Tibial nerve (tissue), 4 donors: ENCODE results near the gene UGT1A3. TPM values are rescaled to one million over a fixed set of nuclear protein-coding genes. Genes with fewer than 3 reads are reported as not detected.

Experiments used
- DNase-seq, 2 donors: peaks; one replicate each; pipeline ENCODE4 v3.0.0-alpha.2; 2019; ENCODE audit warnings: low spot score in 2 of 2
- H3K27ac ChIP-seq, 4 donors: fragments of 200-600 bp; sonication (generic) in 3 of 4; one replicate each; pipeline ENCODE4 v1.5.1; 2017 to 2019; ENCODE audit warnings: mild to moderate bottlenecking in 1 of 4
- H3K27me3 ChIP-seq, 2 donors: fragments of 200-600 bp; sonication (generic) in 1 of 2; one replicate each; pipeline versions ENCODE4 v1.5.1 to v1.6.0; 2017 to 2019
- H3K36me3 ChIP-seq, 3 donors: fragments of 200-600 bp; sonication (generic); one replicate each; pipeline ENCODE4 v1.5.1; 2018 to 2019
- H3K4me1 ChIP-seq, 4 donors: fragments of 200-600 bp; sonication (generic) in 3 of 4; one replicate each; pipeline ENCODE4 v1.5.1; 2017 to 2019
- H3K4me3 ChIP-seq, 4 donors: fragments of 200-600 bp; sonication (generic) in 3 of 4; one replicate each; pipeline ENCODE4 v1.5.1; 2017 to 2019; ENCODE audit warnings: mild to moderate bottlenecking in 1 of 4, moderate library complexity in 1 of 4
- H3K9me3 ChIP-seq, 4 donors: fragments of 200-600 bp; sonication (generic) in 3 of 4; one replicate each; pipeline ENCODE4 v1.5.1; 2017 to 2019
- CTCF ChIP-seq, 5 experiments: fragments of 200-600 bp in 3 of 5; fragments of 450-650 bp in 2 of 5; sonication (generic) in 3 of 5; IDR thresholded peaks; one replicate each; pipeline ENCODE4 v1.5.1; 2016 to 2019; ENCODE audit warnings: antibody characterized with exemption in 5 of 5, mild to moderate bottlenecking in 3 of 5, moderate library complexity in 2 of 5
- EP300 ChIP-seq, 2 donors: sonication (generic); formaldehyde crosslinking; IDR thresholded peaks; one replicate each; pipeline ENCODE4 v1.6.1; 2017; ENCODE audit warnings: antibody characterized with exemption in 2 of 2, mild to moderate bottlenecking in 1 of 2
- POLR2A ChIP-seq, 2 donors: fragments of 450-650 bp; IDR thresholded peaks; one replicate each; pipeline ENCODE4 v1.6.1; 2017; ENCODE audit warnings: antibody characterized with exemption in 2 of 2, mild to moderate bottlenecking in 2 of 2, moderate library complexity in 2 of 2
- WGBS, 2 donors: methylation state at CpG; one replicate each; pipeline ENCODE4 v1.1.5; 2018; 5-methylcytosine and 5-hydroxymethylcytosine counted together
- total RNA-seq, 4 donors: library from RNA; depleted of rRNA; stranded (reverse); fragments of >200 nt; gene quantifications; one replicate each; pipeline ENCODE4 v1.1.0, GENCODE V29; 2016

The UGT1A3 gene
- total RNA-seq, 4 donors from 2014 or later: not detected

- Histone ChIP-seq H3K4me3 (no peak overlapping the region), H3K27ac (no peak overlapping the region), H3K4me1 (no peaks in the 10 kb centered on the region), H3K9me3 (peaks cover 0 to 4% (median 0%) of the 10 kb centered on the region in 4 donors), H3K27me3 (no peaks in the 10 kb centered on the region), H3K36me3 (no peaks in the 10 kb centered on the region)
- TF ChIP-seq CTCF (IDR thresholded peaks at IDR 0.05): no peak
- no peak for TF ChIP-seq POLR2A (IDR thresholded peaks at IDR 0.05)
- TF ChIP-seq EP300 (IDR thresholded peaks at IDR 0.05): no peak
- DNase-seq: no peak
- 80 to 84% methylated on average over 9 of the region's 9 CpGs for WGBS, 2 donors
These were observed 63.1 kb downstream of the UGT1A3 start for GRCh38 chr2:233791883-233792329.

DNA sequence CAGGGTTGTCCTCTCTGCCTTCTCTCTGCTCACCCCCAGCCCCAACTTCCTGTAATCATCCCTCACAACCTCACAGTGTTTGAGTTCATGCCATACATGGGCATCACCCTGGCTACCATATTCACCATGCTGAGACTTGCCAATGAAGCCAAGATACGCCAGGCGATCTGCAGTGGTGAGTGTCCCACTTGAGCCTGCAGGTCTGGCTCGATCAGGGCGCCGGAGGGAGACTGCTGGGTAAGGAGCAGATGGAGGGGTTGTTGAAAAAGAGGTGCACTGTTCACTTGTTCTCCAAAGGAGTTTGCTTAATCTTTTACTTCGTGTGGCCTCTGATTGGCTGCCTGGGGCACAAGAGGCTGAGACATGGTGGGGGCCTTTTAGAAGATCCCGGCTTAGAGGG is 63.9 kb downstream of the UGT1A3 start:
- TF ChIP-seq CTCF (IDR thresholded peaks at IDR 0.05): no peak
- TF ChIP-seq EP300 (IDR thresholded peaks at IDR 0.05): no peak
- TF ChIP-seq POLR2A (IDR thresholded peaks at IDR 0.05): no peak
- Histone ChIP-seq H3K9me3 (peaks cover 0 to 4% (median 0%) of the 10 kb centered on the region in 4 donors), H3K27me3 (no peaks in the 10 kb centered on the region), H3K27ac (no peak overlapping the region), H3K36me3 (no peaks in the 10 kb centered on the region), H3K4me1 (no peaks in the 10 kb centered on the region), H3K4me3 (no peak overlapping the region)
- WGBS, 2 donors: 88 to 94% methylated on average over 7 of the region's 7 CpGs
- DNase-seq: no peak

- Histone ChIP-seq H3K4me3 (no peak overlapping the region), H3K4me1 (no peaks in the 10 kb centered on the region), H3K9me3 (peaks cover 0 to 4% (median 0%) of the 10 kb centered on the region in 4 donors), H3K27me3 (no peaks in the 10 kb centered on the region), H3K27ac (no peak overlapping the region), H3K36me3 (no peaks in the 10 kb centered on the region)
- WGBS, 2 donors: 69 to 83% methylated on average over 13 to 17 of the region's 18 CpGs
- TF ChIP-seq CTCF (IDR thresholded peaks at IDR 0.05) (no peak), POLR2A (IDR thresholded peaks at IDR 0.05) (no peak), EP300 (IDR thresholded peaks at IDR 0.05) (no peak)
- no peak for DNase-seq
These were observed 64.8 kb downstream of the UGT1A3 start for GRCh38 chr2:233793465-233794127.

DNA sequence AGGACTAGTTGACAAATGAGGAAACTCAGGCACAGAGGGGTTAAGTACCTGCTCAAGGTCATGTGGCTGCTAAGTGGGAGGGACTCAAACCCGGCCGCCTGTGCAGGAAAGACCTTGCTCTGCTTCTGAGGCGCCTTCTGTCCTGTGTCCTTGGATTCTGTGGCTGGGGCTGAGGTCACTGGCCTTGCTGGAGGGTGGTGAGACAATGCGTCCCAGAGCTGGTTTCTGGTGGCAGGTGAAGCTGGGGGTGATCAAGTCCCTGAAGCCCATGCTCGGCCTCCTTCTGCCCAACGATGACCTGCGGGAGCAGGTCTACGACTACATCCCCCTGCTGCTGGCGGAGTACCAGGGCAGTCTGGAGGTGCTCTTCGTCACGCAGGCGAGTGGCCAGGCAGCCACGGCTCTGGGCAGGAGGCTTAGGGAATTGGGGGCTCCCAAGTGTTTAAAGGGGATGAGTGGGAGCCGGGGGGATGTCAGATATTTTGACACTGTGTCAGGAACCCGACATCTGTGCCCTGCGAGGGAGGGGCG is 65.4 kb downstream of the UGT1A3 start:
- TF ChIP-seq EP300 (IDR thresholded peaks at IDR 0.05) (no peak), POLR2A (IDR thresholded peaks at IDR 0.05) (no peak), CTCF (IDR thresholded peaks at IDR 0.05) (no peak)
- 69 to 78% methylated on average over 17 of the region's 17 CpGs for WGBS, 2 donors
- Histone ChIP-seq H3K4me3 (no peak overlapping the region), H3K4me1 (no peaks in the 10 kb centered on the region), H3K36me3 (no peaks in the 10 kb centered on the region), H3K27me3 (no peaks in the 10 kb centered on the region), H3K9me3 (peaks cover 0 to 4% (median 0%) of the 10 kb centered on the region in 4 donors), H3K27ac (no peak overlapping the region)
- DNase-seq: no peak

DNA sequence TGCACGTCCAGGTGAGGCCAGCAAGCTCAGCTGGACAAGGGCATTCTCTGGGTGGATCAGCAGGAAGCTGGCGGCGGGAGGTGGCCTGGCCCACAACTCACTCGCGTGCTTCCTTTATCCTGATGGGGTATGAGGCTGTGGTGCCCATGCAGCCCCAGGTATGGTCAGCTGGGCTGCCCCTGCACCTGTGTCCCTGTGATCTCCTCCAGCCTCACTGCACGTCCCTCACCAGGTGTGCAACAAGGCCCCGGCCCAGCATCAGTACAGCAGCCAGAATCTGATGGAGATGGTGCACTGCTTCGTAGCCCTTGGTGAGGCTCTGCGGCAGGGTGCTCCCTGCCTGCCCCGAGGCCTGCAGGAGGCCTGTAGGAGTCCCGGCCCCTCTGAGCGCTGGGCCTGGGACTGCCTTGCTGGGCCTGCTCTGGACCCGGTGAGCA is 66.9 kb downstream of the UGT1A3 start:
- no peak overlapping the region for H3K4me3 ChIP-seq
- H3K27ac ChIP-seq: no peak overlapping the region
- H3K4me1 ChIP-seq: no peaks in the 10 kb centered on the region
- no peaks in the 10 kb centered on the region for H3K9me3 ChIP-seq
- DNase-seq: no peak
- H3K27me3 ChIP-seq: no peaks in the 10 kb centered on the region
- WGBS, 2 donors: 94% methylated on average over 6 to 8 of the region's 13 CpGs
- TF ChIP-seq POLR2A (IDR thresholded peaks at IDR 0.05) (no peak), CTCF (IDR thresholded peaks at IDR 0.05) (no peak), EP300 (IDR thresholded peaks at IDR 0.05) (no peak)
- H3K36me3 ChIP-seq: no peaks in the 10 kb centered on the region
